HG03064 (cell line): ENCODE measurements around the gene BRF1.
"Not testable (repeated sequence)": the region's sequence is repeated elsewhere in the genome, so short reads cannot be mapped to it uniquely, and the experiment has no call there.

Experiments used
- ATAC-seq: cut with Tn5 transposase; IDR thresholded peaks from one replicate; pipeline ENCODE4 v1.9.1; 2021; ENCODE audit warnings: low read depth; ENCODE audit not compliant: unreplicated experiment

The BRF1 gene

GRCh38 chr14:105317546-105317945 lies 16.7 kb upstream of the BRF1 start:
- ATAC-seq, result no peak

GRCh38 chr14:105316968-105317510 lies 16.2 kb upstream of the BRF1 start:
- ATAC-seq, result no peak

DNA sequence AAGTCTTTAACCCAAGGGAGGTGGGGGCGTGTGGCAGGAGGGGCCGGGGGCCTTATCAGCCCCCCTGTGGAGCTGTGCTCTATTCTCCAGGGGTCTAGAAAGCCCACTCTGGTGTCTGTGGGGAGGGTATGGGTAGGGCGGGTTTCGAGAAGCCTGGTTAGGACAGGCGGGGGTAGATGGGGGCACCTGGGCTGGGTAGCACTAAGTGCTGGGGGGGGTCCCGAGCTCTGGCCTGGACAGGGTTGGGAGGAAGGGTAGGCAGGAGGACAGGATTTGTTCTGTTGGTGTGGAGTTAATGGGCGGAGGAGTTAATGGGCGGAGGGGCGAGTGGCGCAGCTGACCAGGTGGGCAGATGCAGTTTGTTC lies 15.8 kb upstream of the BRF1 start:
- ATAC-seq, result no peak

DNA sequence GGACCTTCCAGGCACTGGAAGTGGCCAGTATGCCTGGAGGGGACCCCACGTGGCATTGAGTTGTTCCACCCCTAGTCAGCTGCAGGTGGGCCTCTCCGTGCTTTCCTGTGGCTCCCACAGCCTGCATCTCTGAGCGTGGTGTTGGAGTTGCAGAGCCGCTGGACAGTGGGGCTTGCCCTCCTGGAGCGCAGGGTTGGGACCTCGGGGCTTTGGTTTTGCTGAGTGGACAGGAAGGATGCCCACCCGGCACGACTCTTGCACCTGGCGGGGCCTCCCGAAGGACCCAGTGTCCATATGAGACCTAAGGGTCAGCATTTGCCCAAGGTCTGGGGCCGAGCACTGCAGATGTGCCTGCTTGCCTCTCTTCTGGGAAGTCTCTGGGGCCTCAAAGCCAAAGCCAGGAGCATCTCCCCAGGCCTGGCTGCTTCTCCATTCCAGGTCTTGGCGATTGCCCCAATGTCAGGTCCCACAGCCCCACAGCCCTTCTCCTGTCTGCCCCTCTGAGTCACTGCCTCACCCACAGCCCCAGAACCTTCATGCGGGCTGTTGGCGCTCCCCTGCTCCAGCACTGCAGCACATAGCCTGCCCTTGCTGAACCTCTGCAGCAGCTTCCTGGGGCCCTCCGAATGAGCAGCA lies 15.3 kb upstream of the BRF1 start:
- no peak for ATAC-seq

- peak; percentile 20 for ATAC-seq
Measured at GRCh38 chr14:105315211-105315721, 14.5 kb upstream of the BRF1 start.

- ATAC-seq, result peak; percentile 45
Measured at GRCh38 chr14:105314287-105315200, 13.7 kb upstream of the BRF1 start, which contains the start of gene PACS2. Gene PACS2, plus strand, starts transcription at chr14:105314748. Its CDS starts 171 bp downstream, at chr14:105314919.

DNA sequence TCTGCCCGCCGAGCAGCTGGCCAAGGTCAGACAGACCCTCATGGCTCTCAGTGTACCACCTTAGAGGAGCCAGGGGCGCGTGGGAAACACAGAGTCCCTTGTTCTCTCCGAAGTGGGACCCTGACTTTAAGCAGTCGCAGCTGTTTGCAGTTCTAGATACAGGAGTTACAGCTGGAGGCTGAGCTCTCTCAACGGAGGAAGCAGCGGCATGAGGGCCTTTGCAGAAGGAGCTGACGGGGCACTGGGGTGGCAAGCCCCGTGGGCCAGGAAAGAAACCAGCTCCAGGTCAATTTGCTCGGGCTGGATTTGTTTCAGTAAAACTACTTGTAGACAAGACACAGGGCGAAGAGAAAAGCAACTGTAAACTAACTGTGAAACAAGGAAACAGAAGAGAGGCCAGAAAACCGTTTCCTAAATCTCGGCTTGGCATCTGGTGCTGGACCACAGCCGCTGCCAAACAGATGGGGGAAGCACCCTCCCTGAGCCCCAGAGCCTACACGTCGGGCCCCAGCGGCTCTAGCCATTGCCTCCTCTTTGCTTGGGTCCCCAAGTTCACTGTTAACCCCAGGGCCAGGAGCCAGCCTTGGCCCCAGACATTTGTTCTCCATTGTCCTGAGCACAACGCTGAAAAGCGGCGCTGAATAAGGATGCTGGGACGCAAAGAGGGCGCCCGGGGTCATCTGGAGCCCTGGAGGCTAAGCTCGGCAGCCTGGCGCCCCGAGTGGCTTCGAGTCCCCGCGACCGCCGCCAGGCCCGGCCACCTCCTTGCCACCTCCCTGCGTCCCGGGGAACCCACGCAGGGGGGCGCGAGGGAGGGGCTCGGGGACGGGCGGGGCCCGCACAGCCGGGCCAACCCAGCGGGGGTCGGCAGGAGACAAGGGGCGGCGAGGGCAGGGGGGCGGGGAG lies 12.8 kb upstream of the BRF1 start:
- ATAC-seq, result no peak

GRCh38 chr14:105312973-105313372 lies 12.2 kb upstream of the BRF1 start:
- no peak for ATAC-seq

DNA sequence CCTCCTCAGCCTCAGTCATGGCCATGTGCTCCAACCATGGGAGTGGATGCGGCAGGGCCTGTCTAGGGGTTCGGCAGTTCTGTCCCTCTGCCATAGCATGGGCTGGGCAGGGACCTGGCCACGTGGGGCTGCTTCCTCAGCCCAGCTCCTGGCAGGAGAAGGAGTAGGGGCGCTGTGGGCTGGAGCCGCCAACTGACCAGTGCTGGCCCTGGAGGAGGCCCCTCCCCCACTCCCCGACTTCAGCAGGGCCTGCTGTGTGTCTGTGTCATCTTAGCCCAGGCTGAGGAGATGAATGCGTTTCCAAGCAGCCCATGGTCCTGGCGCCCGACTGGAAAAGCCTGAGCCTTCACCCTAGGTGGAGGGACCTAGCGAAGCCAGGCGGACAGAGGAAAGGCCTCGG lies 11.0 kb upstream of the BRF1 start:
- no peak for ATAC-seq

DNA sequence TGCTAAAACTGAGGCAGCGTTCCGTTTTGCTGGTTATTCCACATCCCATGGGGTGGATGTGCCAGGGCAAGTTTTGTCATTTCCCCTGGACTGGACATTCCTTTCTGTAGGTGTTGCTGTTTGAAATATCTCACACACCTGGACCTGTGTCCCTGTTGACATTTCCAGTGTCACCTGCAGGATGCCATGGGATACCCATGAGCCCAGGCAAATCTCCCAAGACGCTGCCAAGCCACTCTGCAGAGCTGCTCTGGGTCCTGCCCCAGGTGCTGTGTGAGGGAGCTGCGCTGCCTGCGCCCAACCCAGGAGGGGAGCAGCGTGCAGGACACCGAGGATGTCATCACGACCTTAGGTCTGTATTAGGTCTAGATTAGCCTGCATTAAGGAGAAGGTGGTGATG lies 8.6 kb upstream of the BRF1 start:
- ATAC-seq, result no peak

GRCh38 chr14:105307052-105307727 lies 6.4 kb upstream of the BRF1 start:
- ATAC-seq, result no peak

GRCh38 chr14:105305791-105306190 lies 5.0 kb upstream of the BRF1 start:
- no peak for ATAC-seq

DNA sequence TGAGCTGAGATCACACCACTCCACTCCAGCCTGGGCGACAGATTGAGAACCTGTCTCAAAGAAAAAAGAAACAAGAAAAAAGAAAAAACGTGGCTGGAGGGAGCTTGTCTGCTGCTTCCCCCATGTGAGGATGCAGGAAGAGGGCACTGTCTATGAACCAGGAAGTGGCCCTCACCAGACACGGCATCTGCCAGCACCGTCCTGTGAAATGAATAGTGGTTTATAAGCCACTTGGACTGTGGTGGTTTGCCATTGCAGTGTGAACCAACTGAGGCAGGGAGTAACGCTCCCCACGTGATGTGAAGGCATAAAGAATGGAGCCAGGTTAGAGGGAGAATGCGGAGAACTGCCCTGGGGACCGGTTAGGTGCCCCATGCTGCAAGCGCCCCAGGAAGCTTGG lies 4.5 kb upstream of the BRF1 start:
- ATAC-seq, result no peak

- no peak for ATAC-seq
Measured at GRCh38 chr14:105304565-105304964, 3.8 kb upstream of the BRF1 start.

DNA sequence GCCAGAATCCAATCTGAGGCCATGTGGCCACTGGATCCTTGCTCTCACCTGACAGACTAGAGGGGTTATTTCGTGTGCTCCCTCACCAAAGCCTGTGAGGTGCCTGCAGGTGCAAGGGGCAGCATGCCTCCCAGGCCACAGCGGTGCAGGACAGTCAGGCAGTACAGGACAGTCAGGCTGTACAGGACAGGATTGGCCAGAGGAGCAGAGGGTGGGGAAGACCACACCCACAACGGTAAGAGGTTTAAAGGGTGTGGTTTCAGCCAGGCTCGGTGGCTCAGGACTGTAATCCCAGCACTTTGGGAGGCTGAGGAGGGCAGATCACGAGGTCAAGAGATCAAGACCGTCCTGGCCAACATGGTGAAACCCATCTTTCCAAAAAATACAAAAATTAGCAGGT lies 3.1 kb upstream of the BRF1 start:
- no peak for ATAC-seq

- ATAC-seq, result not testable (repeated sequence)
Measured at GRCh38 chr14:105301915-105302249, 1.1 kb upstream of the BRF1 start.

- ATAC-seq, result peak; percentile 53
Measured at GRCh38 chr14:105301103-105301914, 508 bp upstream of the BRF1 start.

DNA sequence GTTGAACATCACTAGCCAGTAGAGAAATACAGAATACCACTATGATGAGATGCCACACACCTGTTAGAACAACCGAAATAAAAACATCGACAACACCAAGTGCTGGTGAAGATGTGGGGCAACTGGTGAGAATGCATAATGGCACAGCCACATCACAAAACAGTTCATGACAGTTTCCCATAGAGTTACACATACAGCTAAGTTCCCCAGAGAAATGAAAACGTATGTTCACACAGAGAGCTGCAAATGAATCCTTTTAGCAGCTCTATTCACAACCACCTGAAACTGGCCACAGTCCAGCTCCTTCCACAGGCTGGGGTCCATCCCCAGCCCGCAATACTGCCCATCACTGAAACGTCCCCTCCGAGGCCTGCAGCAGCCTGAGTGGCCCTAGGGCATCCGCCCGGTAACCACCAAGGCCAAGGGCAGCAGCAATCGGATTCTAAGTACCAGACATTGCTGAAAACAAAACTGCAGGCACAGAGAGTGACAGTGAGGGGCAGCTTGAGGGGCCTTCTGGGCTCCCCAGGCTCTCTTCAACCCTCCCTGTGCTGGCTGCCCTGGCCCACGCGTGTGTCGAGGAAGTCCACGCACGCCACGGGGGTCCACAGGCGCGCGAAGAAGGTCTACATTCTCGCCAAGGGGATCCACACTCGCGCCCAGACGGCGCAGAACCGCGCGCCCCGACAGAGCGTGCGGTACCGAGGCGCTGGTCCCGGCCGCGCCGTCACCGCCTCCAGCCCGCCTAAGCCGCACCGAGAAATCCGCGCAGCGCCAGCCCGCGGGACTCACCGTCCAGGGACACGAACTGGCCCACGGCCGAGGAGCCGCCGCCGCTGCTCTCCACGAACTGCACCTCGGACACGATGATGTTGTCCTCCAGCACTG lies 903 bp downstream of the BRF1 start:
- ATAC-seq, result peak; percentile 16
